ENCODE data around the gene SYNE2.

Gene SYNE2

GRCh38 chr14:64119500-64119899 is 266.7 kb downstream of the SYNE2 start:
- DNase-seq, result no peak
- no peaks in the 10 kb centered on the region for H3K27me3 Mint-ChIP-seq
- H3K9me3 Mint-ChIP-seq, result no peaks in the 10 kb centered on the region
- H3K36me3 Mint-ChIP-seq, result peaks cover 59% of the 10 kb centered on the region
- H3K4me1 Mint-ChIP-seq, result peaks cover 2% of the 10 kb centered on the region
- CTCF ChIA-PET, result interaction anchor here (0.7 kb wide), 1 partner anchor 110 kb away, joined by 3 read pairs; no protein-coding TSS in a partner anchor
- no peak overlapping the region for H3K27ac Mint-ChIP-seq
- no peak overlapping the region for H3K4me3 Mint-ChIP-seq

- CTCF ChIA-PET, result interaction anchor here (0.7 kb wide), 1 partner anchor 110 kb away, joined by 3 read pairs; no protein-coding TSS in a partner anchor
- H3K27me3 Mint-ChIP-seq, result no peaks in the 10 kb centered on the region
- no peak for DNase-seq
- H3K4me1 Mint-ChIP-seq, result no peaks in the 10 kb centered on the region
- H3K4me3 Mint-ChIP-seq, result no peak overlapping the region
- H3K27ac Mint-ChIP-seq, result no peak overlapping the region
- H3K36me3 Mint-ChIP-seq, result peaks cover 55% of the 10 kb centered on the region
- H3K9me3 Mint-ChIP-seq, result no peaks in the 10 kb centered on the region
Measured at GRCh38 chr14:64119980-64120379, 267.2 kb downstream of the SYNE2 start.

GRCh38 chr14:64123241-64123822 is 270.5 kb downstream of the SYNE2 start:
- Mint-ChIP-seq H3K4me1 (no peaks in the 10 kb centered on the region), H3K36me3 (peaks cover 62% of the 10 kb centered on the region), H3K4me3 (no peak overlapping the region), H3K27me3 (no peaks in the 10 kb centered on the region), H3K9me3 (no peaks in the 10 kb centered on the region), H3K27ac (peak overlapping the region; percentile 49)
- CTCF ChIA-PET, result no interaction called here
- DNase-seq, result no peak

GRCh38 chr14:64125270-64125669 is 272.5 kb downstream of the SYNE2 start:
- peaks cover 58% of the 10 kb centered on the region for H3K36me3 Mint-ChIP-seq
- CTCF ChIA-PET, result no interaction called here
- no peak overlapping the region for H3K4me3 Mint-ChIP-seq
- no peaks in the 10 kb centered on the region for H3K27me3 Mint-ChIP-seq
- no peaks in the 10 kb centered on the region for H3K9me3 Mint-ChIP-seq
- no peak for DNase-seq
- no peaks in the 10 kb centered on the region for H3K4me1 Mint-ChIP-seq
- H3K27ac Mint-ChIP-seq, result no peak overlapping the region

GRCh38 chr14:64126548-64126947 is 273.7 kb downstream of the SYNE2 start:
- CTCF ChIA-PET, result no interaction called here
- no peak for DNase-seq
- H3K9me3 Mint-ChIP-seq, result no peaks in the 10 kb centered on the region
- H3K27ac Mint-ChIP-seq, result no peak overlapping the region
- peaks cover 61% of the 10 kb centered on the region for H3K36me3 Mint-ChIP-seq
- no peak overlapping the region for H3K4me3 Mint-ChIP-seq
- H3K4me1 Mint-ChIP-seq, result no peaks in the 10 kb centered on the region
- H3K27me3 Mint-ChIP-seq, result no peaks in the 10 kb centered on the region

GRCh38 chr14:64137657-64138290 is 285.0 kb downstream of the SYNE2 start:
- CTCF ChIA-PET, result interaction anchor here (0.6 to 1.6 kb wide), 3 partner anchors 8 to 219 kb away, joined by 3 to 5 read pairs (median 3); partner anchors contain the start of gene ESR2
- Mint-ChIP-seq H3K4me1 (no peaks in the 10 kb centered on the region), H3K4me3 (no peak overlapping the region), H3K27ac (peak overlapping the region; percentile 19), H3K36me3 (peaks cover 41% of the 10 kb centered on the region), H3K27me3 (no peaks in the 10 kb centered on the region), H3K9me3 (no peaks in the 10 kb centered on the region)
- no peak for DNase-seq

- H3K9me3 Mint-ChIP-seq, result no peaks in the 10 kb centered on the region
- CTCF ChIA-PET, result no interaction called here
- no peak for DNase-seq
- H3K4me1 Mint-ChIP-seq, result no peaks in the 10 kb centered on the region
- H3K27ac Mint-ChIP-seq, result no peak overlapping the region
- H3K36me3 Mint-ChIP-seq, result peaks cover 45% of the 10 kb centered on the region
- no peaks in the 10 kb centered on the region for H3K27me3 Mint-ChIP-seq
- no peak overlapping the region for H3K4me3 Mint-ChIP-seq
Measured at GRCh38 chr14:64147126-64147790, 294.5 kb downstream of the SYNE2 start.

- Mint-ChIP-seq H3K27ac (no peak overlapping the region), H3K9me3 (no peaks in the 10 kb centered on the region), H3K4me3 (no peak overlapping the region), H3K36me3 (peaks cover 50% of the 10 kb centered on the region), H3K27me3 (no peaks in the 10 kb centered on the region), H3K4me1 (no peaks in the 10 kb centered on the region)
- CTCF ChIA-PET, result no interaction called here
- DNase-seq, result no peak
Measured at GRCh38 chr14:64149921-64150320, 297.1 kb downstream of the SYNE2 start.

GRCh38 chr14:64158608-64159007 is 305.8 kb downstream of the SYNE2 start:
- Mint-ChIP-seq H3K4me1 (no peaks in the 10 kb centered on the region), H3K4me3 (no peak overlapping the region), H3K36me3 (peaks cover 66% of the 10 kb centered on the region), H3K27me3 (no peaks in the 10 kb centered on the region), H3K27ac (no peak overlapping the region), H3K9me3 (no peaks in the 10 kb centered on the region)
- CTCF ChIA-PET, result no interaction called here
- DNase-seq, result no peak

GRCh38 chr14:64159588-64159987 is 306.8 kb downstream of the SYNE2 start:
- Mint-ChIP-seq H3K4me3 (no peak overlapping the region), H3K27me3 (no peaks in the 10 kb centered on the region), H3K4me1 (no peaks in the 10 kb centered on the region), H3K9me3 (no peaks in the 10 kb centered on the region), H3K27ac (no peak overlapping the region), H3K36me3 (peaks cover 62% of the 10 kb centered on the region)
- CTCF ChIA-PET, result no interaction called here
- no peak for DNase-seq

GRCh38 chr14:64170181-64170580 is 317.4 kb downstream of the SYNE2 start:
- H3K36me3 Mint-ChIP-seq, result peaks cover 57% of the 10 kb centered on the region
- no peak for DNase-seq
- CTCF ChIA-PET, result no interaction called here
- H3K9me3 Mint-ChIP-seq, result no peaks in the 10 kb centered on the region
- H3K4me3 Mint-ChIP-seq, result no peak overlapping the region
- H3K27me3 Mint-ChIP-seq, result no peaks in the 10 kb centered on the region
- no peaks in the 10 kb centered on the region for H3K4me1 Mint-ChIP-seq
- H3K27ac Mint-ChIP-seq, result no peak overlapping the region

- no peaks in the 10 kb centered on the region for H3K9me3 Mint-ChIP-seq
- peaks cover 60% of the 10 kb centered on the region for H3K36me3 Mint-ChIP-seq
- CTCF ChIA-PET, result interaction anchor here (1.0 kb wide), 1 partner anchor 130 kb away, joined by 3 read pairs; no protein-coding TSS in a partner anchor
- no peaks in the 10 kb centered on the region for H3K4me1 Mint-ChIP-seq
- no peak overlapping the region for H3K27ac Mint-ChIP-seq
- DNase-seq, result no peak
- H3K27me3 Mint-ChIP-seq, result no peaks in the 10 kb centered on the region
- no peak overlapping the region for H3K4me3 Mint-ChIP-seq
Measured at GRCh38 chr14:64174922-64175782, 322.3 kb downstream of the SYNE2 start.

GRCh38 chr14:64176330-64176729 is 323.5 kb downstream of the SYNE2 start:
- no peak for DNase-seq
- CTCF ChIA-PET, result no interaction called here
- peaks cover 60% of the 10 kb centered on the region for H3K36me3 Mint-ChIP-seq
- H3K9me3 Mint-ChIP-seq, result no peaks in the 10 kb centered on the region
- no peak overlapping the region for H3K4me3 Mint-ChIP-seq
- H3K27me3 Mint-ChIP-seq, result no peaks in the 10 kb centered on the region
- no peak overlapping the region for H3K27ac Mint-ChIP-seq
- no peaks in the 10 kb centered on the region for H3K4me1 Mint-ChIP-seq

GRCh38 chr14:64178814-64179213 is 326.0 kb downstream of the SYNE2 start:
- no peak for DNase-seq
- peaks cover 56% of the 10 kb centered on the region for H3K36me3 Mint-ChIP-seq
- no peaks in the 10 kb centered on the region for H3K27me3 Mint-ChIP-seq
- no peak overlapping the region for H3K27ac Mint-ChIP-seq
- CTCF ChIA-PET, result no interaction called here
- H3K4me3 Mint-ChIP-seq, result no peak overlapping the region
- H3K9me3 Mint-ChIP-seq, result peaks cover 3% of the 10 kb centered on the region
- H3K4me1 Mint-ChIP-seq, result no peaks in the 10 kb centered on the region

All from activated naive CD4-positive, alpha-beta T cell treated with anti-CD3 and anti-CD28 coated beads, Interleukin-2, amount 10 ng/mL, durations not matched to agents 7 days and 5 days (primary cell).